Brain microvascular endothelial cell (primary cell): Measurements from ENCODE around the gene COA6.

ENCODE experiments used
- DNase-seq: peaks from one replicate; pipeline ENCODE4 v3.0.0-alpha.2; 2020
- H3K27ac ChIP-seq: fragments of 250-450 bp; sonication (Bioruptor Pico); 2 replicates; pipeline ENCODE4 v1.5.1; 2020; ENCODE audit warnings: mild to moderate bottlenecking, moderate library complexity
- H3K27me3 ChIP-seq: fragments of 250-450 bp; sonication (Bioruptor Pico); replicated peaks from 2 replicates; pipeline ENCODE4 v1.5.1; 2020; ENCODE audit warnings: mild to moderate bottlenecking
- H3K36me3 ChIP-seq: fragments of 250-450 bp; sonication (Bioruptor Pico); replicated peaks from 2 replicates; pipeline ENCODE4 v1.5.1; 2020; ENCODE audit warnings: mild to moderate bottlenecking
- H3K4me3 ChIP-seq: 2 replicates; pipeline ENCODE4 v1.5.1; 2011; ENCODE audit warnings: low read depth, mild to moderate bottlenecking, control low read depth, low read length, moderate library complexity
- CTCF ChIP-seq: IDR thresholded peaks from 2 replicates; pipeline ENCODE4 v1.5.1; 2011; ENCODE audit warnings: low read depth, mild to moderate bottlenecking, moderate library complexity, low read length, control low read depth, inconsistent platforms; ENCODE audit errors: missing control alignments
- in situ Hi-C: cut with HindIII; loops from 2 replicates; pipeline ENCODE4 v1.10.0; 2017; ENCODE audit warnings: low sequenced_read_pairs, low pct_ligation_motif_present

The COA6 gene

GRCh38 chr1:234400773-234401172 lies 27.5 kb downstream of the COA6 start:
- Histone ChIP-seq H3K4me3 (no peak overlapping the region), H3K27me3 (no peaks in the 10 kb centered on the region), H3K27ac (no peak overlapping the region), H3K36me3 (peaks cover 3% of the 10 kb centered on the region)
- in situ Hi-C loops = no loop called here
- TF ChIP-seq CTCF = no peak
- DNase-seq = no peak

GRCh38 chr1:234401658-234402057 lies 28.4 kb downstream of the COA6 start:
- no peak for DNase-seq
- Histone ChIP-seq H3K27ac (no peak overlapping the region), H3K4me3 (no peak overlapping the region), H3K27me3 (no peaks in the 10 kb centered on the region), H3K36me3 (no peaks in the 10 kb centered on the region)
- in situ Hi-C loops = no loop called here
- no peak for TF ChIP-seq CTCF

- in situ Hi-C loops = no loop called here
- no peak overlapping the region for H3K4me3 ChIP-seq
These were observed 29.7 kb downstream of the COA6 start for GRCh38 chr1:234402939-234403338.

GRCh38 chr1:234405676-234406075 lies 32.4 kb downstream of the COA6 start:
- in situ Hi-C loops = no loop called here

More at GRCh38 chr1:234402939-234403338, 29.7 kb downstream of the COA6 start:
- H3K27ac ChIP-seq = no peak overlapping the region
- DNase-seq = no peak
- no peak for TF ChIP-seq CTCF
- no peaks in the 10 kb centered on the region for H3K36me3 ChIP-seq
- no peaks in the 10 kb centered on the region for H3K27me3 ChIP-seq

GRCh38 chr1:234406871-234407270 lies 33.6 kb downstream of the COA6 start:
- no peak for TF ChIP-seq CTCF
- Histone ChIP-seq H3K36me3 (no peaks in the 10 kb centered on the region), H3K4me3 (no peak overlapping the region), H3K27ac (no peak overlapping the region), H3K27me3 (no peaks in the 10 kb centered on the region)
- in situ Hi-C loops = no loop called here
- no peak for DNase-seq

More at GRCh38 chr1:234405676-234406075, 32.4 kb downstream of the COA6 start:
- Histone ChIP-seq H3K4me3 (no peak overlapping the region), H3K36me3 (no peaks in the 10 kb centered on the region), H3K27ac (no peak overlapping the region), H3K27me3 (no peaks in the 10 kb centered on the region)
- DNase-seq = no peak
- no peak for TF ChIP-seq CTCF

GRCh38 chr1:234408757-234409156 lies 35.5 kb downstream of the COA6 start:
- H3K36me3 ChIP-seq = peaks cover 3% of the 10 kb centered on the region
- no peaks in the 10 kb centered on the region for H3K27me3 ChIP-seq
- TF ChIP-seq CTCF = no peak
- no peak overlapping the region for H3K27ac ChIP-seq
- in situ Hi-C loops = no loop called here
- DNase-seq = no peak
- no peak overlapping the region for H3K4me3 ChIP-seq
